GM18526 (cell line): ENCODE data around the gene PRKAR2A.

Experiments
- POLR2A ChIP-seq: IDR thresholded peaks from 3 replicates; pipeline ENCODE4 v1.6.1; 2011; ENCODE audit not compliant: insufficient read length; ENCODE audit errors: extremely low read depth

PRKAR2A gene

GRCh38 chr3:48795997-48796732, 51.5 kb downstream of the PRKAR2A start:
- no peak for TF ChIP-seq POLR2A

GRCh38 chr3:48789665-48790064, 58.0 kb downstream of the PRKAR2A start:
- TF ChIP-seq POLR2A, result no peak

GRCh38 chr3:48788544-48789162, 59.0 kb downstream of the PRKAR2A start:
- no peak for TF ChIP-seq POLR2A

GRCh38 chr3:48784426-48785120, 63.1 kb downstream of the PRKAR2A start:
- no peak for TF ChIP-seq POLR2A

GRCh38 chr3:48783304-48783703, 64.4 kb downstream of the PRKAR2A start:
- no peak for TF ChIP-seq POLR2A

- no peak for TF ChIP-seq POLR2A
Observed at GRCh38 chr3:48782046-48782445, 65.6 kb downstream of the PRKAR2A start.

GRCh38 chr3:48776854-48777253, 70.8 kb downstream of the PRKAR2A start:
- no peak for TF ChIP-seq POLR2A

- no peak for TF ChIP-seq POLR2A
Observed at GRCh38 chr3:48770192-48770502, 77.5 kb downstream of the PRKAR2A start.

- no peak for TF ChIP-seq POLR2A
Observed at GRCh38 chr3:48765376-48765775, 82.3 kb downstream of the PRKAR2A start.

GRCh38 chr3:48762816-48763215, 84.9 kb downstream of the PRKAR2A start:
- no peak for TF ChIP-seq POLR2A

GRCh38 chr3:48759071-48759470, 88.6 kb downstream of the PRKAR2A start:
- TF ChIP-seq POLR2A, result no peak

GRCh38 chr3:48756640-48757039, 91.0 kb downstream of the PRKAR2A start:
- TF ChIP-seq POLR2A, result no peak

- TF ChIP-seq POLR2A, result no peak
Observed at GRCh38 chr3:48750856-48751255, 96.8 kb downstream of the PRKAR2A start.

GRCh38 chr3:48748754-48749153, 98.9 kb downstream of the PRKAR2A start:
- no peak for TF ChIP-seq POLR2A

- no peak for TF ChIP-seq POLR2A
Observed at GRCh38 chr3:48747706-48748105, 100.0 kb downstream of the PRKAR2A start.

GRCh38 chr3:48747015-48747615, 100.6 kb downstream of the PRKAR2A start:
- TF ChIP-seq POLR2A, result no peak
